Stimulated activated naive CD4-positive, alpha-beta T cell treated with Interleukin-2 at 50 U/mL for 16 hours (primary cell): ENCODE data around the gene SYNGR1.

Experiments
- DNase-seq: peaks from one replicate; lab custom pipeline; 2025; lab: John Stamatoyannopoulos, UW

The SYNGR1 gene

GRCh38 chr22:39349967-39350726 lies at the start of gene SYNGR1:
Gene SYNGR1, plus strand, starts transcription at chr22:39349991. Its CDS starts 20 bp downstream, at chr22:39350011.
- DNase-seq, result no peak

- no peak for DNase-seq
These were observed 49.5 kb upstream of the SYNGR1 start for GRCh38 chr22:39300186-39300830.

- DNase-seq, result no peak
These were observed 48.7 kb upstream of the SYNGR1 start for GRCh38 chr22:39301108-39301507.

GRCh38 chr22:39301926-39302325 lies 47.9 kb upstream of the SYNGR1 start:
- no peak for DNase-seq

- no peak for DNase-seq
These were observed 47.3 kb upstream of the SYNGR1 start for GRCh38 chr22:39302431-39302960.

GRCh38 chr22:39303358-39303757 lies 46.4 kb upstream of the SYNGR1 start:
- DNase-seq, result no peak

GRCh38 chr22:39303892-39304671 lies 45.7 kb upstream of the SYNGR1 start:
- no peak for DNase-seq

- peak; percentile 14 for DNase-seq
These were observed 43.1 kb upstream of the SYNGR1 start for GRCh38 chr22:39306456-39307361.

GRCh38 chr22:39308614-39309363 lies 41.0 kb upstream of the SYNGR1 start:
- DNase-seq, result no peak

- no peak for DNase-seq
These were observed 40.4 kb upstream of the SYNGR1 start for GRCh38 chr22:39309364-39309861.

- no peak for DNase-seq
These were observed 39.7 kb upstream of the SYNGR1 start for GRCh38 chr22:39309881-39310714.

- no peak for DNase-seq
These were observed 38.0 kb upstream of the SYNGR1 start for GRCh38 chr22:39311592-39312400.

- DNase-seq, result no peak
These were observed 37.4 kb upstream of the SYNGR1 start for GRCh38 chr22:39312410-39312809.

- DNase-seq, result no peak
These were observed 36.4 kb upstream of the SYNGR1 start for GRCh38 chr22:39313258-39314001.

- DNase-seq, result no peak
These were observed 35.4 kb upstream of the SYNGR1 start for GRCh38 chr22:39314251-39314971.

GRCh38 chr22:39315389-39315788 lies 34.4 kb upstream of the SYNGR1 start:
- no peak for DNase-seq

GRCh38 chr22:39316440-39317083 lies 33.2 kb upstream of the SYNGR1 start:
- peak; percentile 79 for DNase-seq
